CD4-positive, alpha-beta T cell treated with Interleukin-12 subunit alpha and Interleukin-12 subunit beta, for 1 hour (primary cell): ENCODE data around the gene PCDHGA7.
"Not testable (repeated sequence)": the region's sequence is repeated elsewhere in the genome, so short reads cannot be mapped to it uniquely, and the experiment has no call there.

Experiments used
- DNase-seq: peaks from one replicate; pipeline ENCODE4 v3.0.0-alpha.2; 2020

PCDHGA7 gene

DNA sequence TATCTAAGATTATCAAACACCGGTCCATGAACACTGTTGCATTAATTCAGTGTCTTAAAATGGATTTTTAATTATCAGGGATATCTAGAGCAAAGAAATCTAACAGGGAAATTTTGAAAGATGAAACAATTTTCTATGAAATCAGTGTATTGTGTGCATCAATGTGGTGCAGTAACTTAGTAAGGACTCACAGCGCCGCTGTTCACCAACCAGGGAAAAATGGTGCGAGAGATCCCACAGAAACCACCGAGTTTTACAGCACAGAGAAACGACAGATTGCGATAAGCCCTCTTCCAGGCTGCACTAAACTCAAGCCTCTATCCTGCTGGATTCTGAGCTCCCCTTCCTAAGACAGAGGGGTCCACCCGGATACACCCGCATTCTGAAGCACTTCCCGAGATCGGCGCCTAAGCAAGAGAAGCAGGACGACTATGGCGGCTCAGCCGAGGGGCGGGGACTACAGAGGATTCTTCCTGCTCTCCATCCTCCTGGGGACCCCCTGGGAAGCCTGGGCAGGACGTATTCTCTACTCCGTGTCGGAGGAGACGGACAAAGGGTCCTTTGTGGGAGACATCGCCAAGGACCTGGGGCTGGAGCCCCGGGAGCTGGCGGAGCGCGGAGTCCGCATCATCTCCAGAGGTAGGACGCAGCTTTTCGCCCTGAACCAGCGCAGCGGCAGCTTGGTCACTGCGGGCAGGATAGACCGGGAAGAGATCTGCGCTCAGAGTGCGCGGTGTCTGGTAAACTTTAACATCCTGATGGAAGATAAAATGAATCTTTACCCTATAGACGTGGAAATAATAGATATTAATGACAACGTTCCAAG is at the start of gene PCDHGA7:
Gene PCDHGA7 (plus strand): TSS at position 274 of the 826 bp plus-strand sequence. CDS start 158 bp downstream, at position 432.
- no peak for DNase-seq

DNA sequence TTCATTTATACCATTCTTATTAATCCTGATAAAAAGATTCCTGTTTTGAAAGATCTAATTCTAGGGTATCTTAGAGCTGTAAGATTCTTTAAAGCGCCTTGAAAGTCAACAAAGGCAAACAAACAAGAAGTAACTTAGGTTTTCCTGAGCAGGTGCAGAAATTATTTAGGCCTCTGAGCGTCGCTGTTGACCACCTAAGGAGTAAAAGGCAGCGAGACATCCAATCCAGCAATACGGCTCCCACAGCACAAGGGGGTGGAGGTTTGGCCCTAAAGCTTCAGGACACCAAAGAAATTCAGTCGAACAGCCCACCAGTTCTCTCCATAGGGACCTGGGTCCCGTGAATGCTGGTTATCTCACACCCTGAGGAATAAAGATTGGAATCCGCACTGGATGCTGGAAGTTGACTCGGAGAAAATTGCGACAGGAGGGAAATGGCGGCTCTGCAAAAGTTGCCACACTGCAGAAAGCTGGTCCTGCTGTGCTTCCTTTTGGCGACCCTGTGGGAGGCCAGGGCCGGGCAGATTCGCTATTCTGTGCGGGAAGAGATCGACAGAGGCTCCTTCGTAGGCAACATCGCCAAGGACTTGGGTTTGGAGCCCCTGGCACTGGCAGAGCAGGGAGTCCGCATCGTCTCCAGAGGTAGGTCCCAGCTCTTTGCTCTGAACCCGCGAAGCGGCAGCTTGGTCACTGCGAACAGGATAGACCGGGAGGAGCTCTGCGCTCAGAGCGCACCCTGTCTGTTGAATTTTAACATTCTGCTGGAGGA is 43.8 kb upstream of the PCDHGA7 start, which contains the start of gene PCDHGA2:
Gene PCDHGA2 (plus strand): TSS at position 223 of the 769 bp plus-strand sequence.
- no peak for DNase-seq

DNA sequence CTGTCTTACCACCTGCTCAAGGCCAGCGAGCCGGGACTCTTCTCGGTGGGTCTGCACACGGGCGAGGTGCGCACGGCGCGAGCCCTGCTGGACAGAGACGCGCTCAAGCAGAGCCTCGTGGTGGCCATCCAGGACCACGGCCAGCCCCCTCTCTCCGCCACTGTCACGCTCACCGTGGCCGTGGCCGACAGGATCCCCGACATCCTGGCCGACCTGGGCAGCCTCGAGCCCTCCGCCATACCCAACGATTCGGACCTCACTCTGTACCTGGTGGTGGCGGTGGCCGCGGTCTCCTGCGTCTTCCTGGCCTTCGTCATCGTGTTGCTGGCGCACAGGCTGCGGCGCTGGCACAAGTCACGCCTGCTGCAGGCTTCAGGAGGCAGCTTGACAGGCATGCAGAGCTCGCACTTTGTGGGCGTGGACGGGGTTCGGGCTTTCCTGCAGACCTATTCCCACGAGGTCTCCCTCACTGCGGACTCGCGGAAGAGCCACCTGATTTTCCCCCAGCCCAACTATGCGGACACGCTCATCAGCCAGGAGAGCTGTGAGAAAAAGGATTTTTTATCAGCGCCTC is 41.7 kb upstream of the PCDHGA7 start:
- DNase-seq = not testable (repeated sequence)

DNA sequence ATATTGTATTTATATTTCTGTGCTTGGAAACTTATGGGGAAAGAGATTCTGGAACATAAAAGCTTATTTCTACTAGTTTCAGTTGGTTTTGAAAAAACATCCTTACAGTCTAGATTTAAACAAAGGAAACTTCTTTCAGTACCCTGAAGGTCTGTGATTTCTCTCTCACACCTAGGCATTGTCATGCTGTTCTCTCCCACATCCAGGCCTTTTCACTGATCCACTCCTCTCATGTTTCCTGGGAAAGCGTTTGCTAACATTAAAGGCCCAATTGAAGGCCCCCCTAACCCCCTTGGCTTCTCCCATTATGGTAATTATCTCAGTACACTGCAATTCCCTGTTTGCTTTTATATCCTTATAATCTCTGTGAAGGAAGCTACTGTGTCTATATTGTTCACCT is 39.8 kb upstream of the PCDHGA7 start:
- no peak for DNase-seq

DNA sequence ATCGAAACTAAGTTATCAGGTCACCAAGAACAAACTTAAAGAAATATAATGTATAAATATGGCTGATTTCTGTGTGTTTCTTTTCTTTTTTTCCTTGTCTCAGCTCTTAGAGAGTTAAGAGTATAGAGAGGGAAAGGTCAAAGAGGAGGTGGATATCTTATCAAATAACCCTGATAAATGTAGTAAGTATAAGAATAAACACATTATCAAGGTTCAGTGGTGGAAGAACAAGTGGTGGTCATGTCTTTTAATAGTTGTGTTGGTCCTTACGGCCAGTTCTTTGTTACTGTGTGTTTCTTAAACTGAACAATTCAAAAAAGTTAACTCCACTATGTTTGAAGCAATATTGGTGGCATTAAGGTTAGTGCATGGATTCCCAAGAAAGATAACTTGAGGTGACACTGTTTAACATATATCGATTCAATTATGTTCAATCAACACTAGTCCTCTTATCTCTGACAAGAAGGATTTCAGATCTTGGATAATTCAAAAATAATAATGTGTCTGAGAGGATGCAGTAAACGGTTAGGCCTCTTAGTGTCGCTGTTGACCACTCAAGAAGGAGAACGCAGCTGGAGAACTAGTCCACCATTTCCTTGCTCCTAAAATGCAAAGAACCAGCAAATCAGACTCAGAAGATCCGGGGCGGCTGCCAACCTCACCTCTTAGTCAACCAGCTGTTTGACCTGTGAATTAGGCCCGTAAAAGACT is 39.1 kb upstream of the PCDHGA7 start, which contains the start of gene PCDHGA3:
Gene PCDHGA3 (plus strand): TSS at position 588 of the 711 bp plus-strand sequence. CDS start 205 bp downstream, outside the sequence.
- DNase-seq = peak; percentile 9

DNA sequence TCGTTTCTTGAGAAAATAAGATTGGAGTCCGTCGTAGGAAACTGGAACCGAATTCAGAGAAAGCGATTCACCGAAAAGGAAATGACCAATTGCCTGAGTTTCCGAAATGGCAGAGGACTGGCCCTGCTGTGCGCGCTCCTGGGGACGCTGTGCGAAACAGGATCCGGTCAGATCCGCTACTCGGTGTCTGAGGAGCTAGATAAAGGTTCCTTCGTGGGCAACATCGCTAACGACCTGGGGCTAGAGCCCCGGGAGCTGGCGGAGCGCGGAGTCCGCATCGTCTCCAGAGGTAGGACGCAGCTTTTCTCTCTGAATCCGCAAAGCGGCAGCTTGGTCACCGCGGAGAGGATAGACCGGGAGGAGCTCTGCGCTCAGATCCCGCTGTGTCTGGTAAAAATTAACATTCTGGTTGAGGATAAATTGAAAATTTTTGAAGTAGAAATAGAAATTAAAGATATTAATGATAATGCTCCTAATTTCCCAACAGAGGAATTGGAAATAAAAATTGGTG is 38.5 kb upstream of the PCDHGA7 start:
- DNase-seq = no peak

DNA sequence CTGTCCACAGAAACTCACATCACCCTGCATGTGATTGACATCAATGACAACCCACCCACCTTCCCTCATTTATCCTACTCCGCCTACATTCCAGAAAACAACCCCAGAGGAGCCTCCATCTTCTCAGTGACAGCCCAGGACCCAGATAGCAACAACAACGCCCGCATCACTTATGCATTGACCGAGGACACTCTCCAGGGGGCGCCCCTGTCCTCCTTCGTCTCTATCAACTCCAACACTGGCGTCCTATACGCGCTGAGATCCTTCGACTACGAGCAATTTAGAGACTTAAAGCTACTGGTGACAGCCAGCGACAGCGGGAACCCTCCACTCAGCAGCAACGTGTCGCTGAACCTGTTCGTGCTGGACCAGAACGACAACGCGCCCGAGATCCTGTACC is 37.2 kb upstream of the PCDHGA7 start:
- no peak for DNase-seq

DNA sequence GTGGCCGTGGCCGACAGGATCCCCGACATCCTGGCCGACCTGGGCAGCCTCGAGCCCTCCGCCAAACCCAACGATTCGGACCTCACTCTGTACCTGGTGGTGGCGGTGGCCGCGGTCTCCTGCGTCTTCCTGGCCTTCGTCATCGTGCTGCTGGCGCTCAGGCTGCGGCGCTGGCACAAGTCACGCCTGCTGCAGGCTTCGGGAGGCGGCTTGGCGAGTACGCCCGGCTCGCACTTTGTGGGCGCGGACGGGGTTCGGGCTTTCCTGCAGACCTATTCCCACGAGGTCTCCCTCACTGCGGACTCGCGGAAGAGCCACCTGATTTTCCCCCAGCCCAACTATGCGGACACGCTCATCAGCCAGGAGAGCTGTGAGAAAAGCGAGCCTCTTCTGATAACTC is 36.5 kb upstream of the PCDHGA7 start:
- not testable (repeated sequence) for DNase-seq

DNA sequence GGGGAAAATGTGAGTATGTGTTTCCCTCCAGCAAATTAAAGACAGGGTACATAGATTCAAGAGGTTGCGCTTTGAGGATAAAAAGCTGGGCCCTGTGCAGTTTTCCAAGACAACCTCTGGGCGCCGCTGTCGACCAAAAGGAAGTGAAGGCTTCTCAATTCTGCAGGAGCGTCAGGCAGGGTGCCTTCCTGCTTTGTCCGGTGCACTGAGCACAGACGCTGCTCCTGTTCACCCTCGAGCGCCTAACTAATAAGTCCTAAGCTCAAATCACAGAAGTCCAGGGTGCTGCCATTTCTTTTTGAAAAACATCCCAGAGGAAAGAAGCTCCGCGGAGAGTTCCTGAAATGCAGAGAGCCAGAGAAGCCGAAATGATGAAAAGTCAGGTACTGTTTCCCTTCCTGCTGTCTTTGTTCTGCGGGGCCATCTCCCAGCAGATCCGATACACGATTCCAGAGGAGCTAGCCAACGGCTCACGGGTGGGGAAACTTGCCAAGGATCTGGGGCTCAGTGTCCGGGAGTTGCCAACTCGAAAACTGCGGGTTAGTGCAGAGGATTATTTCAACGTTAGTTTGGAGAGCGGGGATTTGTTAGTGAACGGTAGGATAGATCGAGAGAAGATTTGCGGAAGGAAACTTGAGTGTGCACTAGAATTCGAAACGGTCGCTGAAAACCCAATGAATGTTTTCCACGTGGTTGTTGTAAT is 32.5 kb upstream of the PCDHGA7 start, which contains the start of gene PCDHGB1:
Gene PCDHGB1 (plus strand): TSS at position 183 of the 703 bp plus-strand sequence. CDS start 162 bp downstream, at position 345.
- peak; percentile 41 for DNase-seq

DNA sequence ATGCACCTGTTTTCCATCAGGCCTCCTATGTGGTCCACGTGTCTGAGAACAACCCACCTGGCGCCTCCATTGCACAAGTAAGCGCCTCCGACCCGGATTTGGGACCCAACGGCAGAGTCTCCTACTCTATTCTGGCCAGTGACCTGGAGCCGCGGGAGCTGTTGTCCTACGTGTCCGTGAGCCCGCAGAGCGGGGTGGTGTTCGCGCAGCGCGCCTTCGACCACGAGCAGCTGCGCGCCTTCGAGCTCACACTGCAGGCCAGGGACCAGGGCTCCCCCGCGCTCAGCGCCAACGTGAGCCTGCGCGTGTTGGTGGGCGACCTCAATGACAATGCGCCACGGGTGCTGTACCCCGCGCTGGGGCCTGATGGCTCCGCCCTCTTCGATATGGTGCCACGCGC is 31.0 kb upstream of the PCDHGA7 start:
- DNase-seq = no peak

DNA sequence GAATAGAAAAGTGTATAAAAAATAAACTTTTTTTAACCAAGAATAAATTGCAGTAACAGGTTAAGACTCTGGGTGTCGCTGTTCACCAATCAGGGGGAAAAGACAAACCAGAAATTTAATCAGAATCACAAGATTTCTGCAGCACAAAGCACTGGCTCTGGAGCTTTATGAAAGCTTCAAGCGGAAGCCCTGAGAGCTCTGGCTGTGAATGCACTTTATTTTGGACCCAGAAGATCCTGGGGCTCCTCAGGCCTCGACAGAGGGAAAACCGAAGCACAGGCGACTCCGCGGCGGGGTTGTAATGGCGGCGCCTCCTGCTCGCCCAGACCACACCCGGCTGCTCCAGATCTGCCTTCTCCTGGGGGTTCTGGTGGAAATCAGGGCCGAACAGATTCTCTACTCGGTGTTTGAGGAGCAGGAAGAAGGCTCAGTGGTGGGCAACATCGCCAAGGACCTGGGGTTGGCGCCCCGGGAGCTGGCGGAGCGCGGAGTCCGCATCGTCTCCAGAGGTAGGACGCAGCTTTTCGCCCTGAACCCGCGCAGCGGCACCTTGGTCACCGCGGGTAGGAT is 27.6 kb upstream of the PCDHGA7 start, which contains the start of gene PCDHGA4:
Gene PCDHGA4 (plus strand): TSS at position 122 of the 570 bp plus-strand sequence. CDS start 87 bp downstream, at position 209.
- DNase-seq = peak; percentile 5

DNA sequence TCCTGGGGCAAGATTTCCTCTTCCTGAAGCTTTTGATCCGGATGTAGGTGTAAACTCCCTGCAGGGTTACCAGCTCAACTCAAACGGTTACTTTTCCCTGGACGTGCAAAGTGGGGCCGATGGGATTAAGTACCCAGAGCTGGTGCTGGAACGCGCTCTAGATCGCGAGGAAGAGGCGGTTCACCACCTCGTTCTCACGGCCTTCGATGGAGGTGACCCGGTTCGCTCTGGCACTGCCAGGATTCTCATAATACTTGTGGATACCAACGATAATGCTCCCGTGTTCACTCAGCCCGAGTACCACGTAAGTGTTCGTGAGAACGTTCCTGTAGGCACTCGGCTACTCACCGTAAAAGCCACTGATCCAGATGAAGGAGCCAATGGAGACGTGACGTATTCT is 26.9 kb upstream of the PCDHGA7 start:
- DNase-seq = no peak

DNA sequence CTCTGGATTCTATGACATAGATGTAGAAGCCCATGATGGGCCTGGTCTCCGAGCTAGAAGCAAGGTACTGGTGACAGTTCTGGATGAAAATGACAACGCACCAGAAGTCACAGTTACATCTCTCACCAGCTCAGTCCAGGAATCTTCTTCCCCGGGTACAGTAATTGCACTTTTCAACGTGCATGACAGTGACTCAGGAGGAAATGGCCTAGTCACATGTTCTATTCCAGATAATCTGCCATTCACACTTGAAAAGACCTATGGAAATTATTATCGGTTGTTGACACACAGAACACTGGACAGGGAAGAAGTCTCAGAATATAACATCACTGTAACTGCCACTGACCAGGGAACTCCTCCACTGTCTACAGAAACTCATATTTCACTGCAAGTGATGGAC is 26.4 kb upstream of the PCDHGA7 start:
- DNase-seq = no peak

DNA sequence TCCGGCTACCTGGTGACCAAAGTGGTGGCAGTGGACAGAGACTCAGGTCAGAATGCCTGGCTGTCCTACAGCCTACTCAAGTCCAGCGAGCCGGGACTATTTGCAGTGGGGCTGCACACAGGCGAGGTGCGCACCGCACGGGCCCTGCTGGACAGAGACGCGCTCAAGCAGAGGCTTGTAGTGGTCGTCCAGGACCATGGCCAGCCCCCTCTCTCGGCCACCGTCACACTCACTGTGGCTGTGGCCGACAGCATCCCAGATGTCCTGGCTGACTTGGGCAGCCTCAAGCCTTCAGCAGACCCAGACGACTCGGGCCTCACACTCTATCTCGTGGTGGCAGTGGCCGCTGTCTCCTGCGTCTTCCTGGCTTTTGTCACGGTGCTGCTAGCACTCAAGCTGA is 25.6 kb upstream of the PCDHGA7 start:
- DNase-seq = no peak

DNA sequence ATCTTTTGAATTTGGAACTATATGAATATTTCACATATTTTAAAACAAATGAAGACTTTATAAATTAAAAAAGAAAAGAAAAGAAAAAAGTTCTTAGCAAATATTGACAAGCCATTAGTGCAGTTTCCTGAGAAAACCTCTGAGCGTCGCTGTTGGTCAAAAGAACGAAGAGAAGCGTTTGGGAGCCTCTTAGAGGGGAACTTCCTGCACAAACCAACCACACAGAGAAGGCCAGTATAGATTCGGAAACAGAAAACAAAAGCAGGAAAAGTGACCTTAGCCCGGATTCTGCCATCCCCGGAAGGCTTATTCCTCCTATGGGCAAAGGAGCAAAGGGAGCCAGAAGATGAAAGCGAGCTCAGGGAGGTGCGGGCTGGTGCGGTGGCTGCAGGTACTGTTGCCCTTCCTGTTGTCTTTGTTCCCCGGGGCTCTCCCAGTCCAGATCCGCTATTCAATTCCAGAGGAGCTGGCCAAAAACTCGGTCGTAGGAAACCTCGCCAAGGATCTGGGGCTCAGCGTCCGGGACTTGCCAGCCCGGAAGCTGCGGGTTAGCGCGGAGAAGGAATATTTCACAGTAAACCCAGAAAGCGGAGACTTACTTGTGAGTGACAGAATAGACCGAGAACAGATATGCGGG is 22.6 kb upstream of the PCDHGA7 start, which contains the start of gene PCDHGB2:
Gene PCDHGB2 (plus strand): TSS at position 205 of the 637 bp plus-strand sequence. CDS start 142 bp downstream, at position 347.
- DNase-seq = peak; percentile 50

DNA sequence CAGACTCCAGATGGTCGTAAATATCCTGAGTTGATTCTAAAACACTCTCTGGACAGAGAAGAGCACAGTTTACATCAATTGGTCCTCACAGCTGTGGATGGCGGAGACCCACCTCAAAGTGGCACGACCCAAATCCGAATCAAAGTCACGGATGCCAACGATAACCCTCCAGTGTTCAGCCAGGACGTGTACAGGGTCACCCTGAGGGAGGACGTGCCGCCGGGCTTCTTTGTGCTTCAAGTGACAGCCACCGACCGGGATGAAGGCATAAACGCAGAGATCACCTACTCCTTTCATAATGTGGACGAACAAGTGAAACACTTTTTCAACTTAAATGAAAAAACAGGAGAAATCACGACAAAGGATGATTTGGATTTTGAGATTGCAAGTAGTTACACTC is 21.9 kb upstream of the PCDHGA7 start:
- no peak for DNase-seq

DNA sequence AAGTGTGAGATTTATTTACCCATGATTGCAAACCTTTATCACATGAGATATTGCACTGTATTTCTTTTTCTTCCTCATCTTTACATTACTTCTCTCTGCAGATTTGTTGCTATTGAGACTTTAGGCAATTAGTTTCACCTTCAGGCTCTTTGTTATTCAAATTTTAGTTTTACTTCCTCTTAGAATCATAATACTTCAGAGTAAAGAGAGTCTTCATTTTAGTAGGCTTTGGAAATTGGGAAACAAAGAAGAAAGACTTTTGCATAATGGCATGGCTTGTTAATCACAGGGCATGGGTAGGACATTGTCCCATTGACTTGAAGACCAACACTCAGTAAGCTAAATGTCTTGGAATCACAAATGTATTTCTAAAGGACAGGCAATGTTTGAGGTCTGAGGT is 19.8 kb upstream of the PCDHGA7 start:
- no peak for DNase-seq

DNA sequence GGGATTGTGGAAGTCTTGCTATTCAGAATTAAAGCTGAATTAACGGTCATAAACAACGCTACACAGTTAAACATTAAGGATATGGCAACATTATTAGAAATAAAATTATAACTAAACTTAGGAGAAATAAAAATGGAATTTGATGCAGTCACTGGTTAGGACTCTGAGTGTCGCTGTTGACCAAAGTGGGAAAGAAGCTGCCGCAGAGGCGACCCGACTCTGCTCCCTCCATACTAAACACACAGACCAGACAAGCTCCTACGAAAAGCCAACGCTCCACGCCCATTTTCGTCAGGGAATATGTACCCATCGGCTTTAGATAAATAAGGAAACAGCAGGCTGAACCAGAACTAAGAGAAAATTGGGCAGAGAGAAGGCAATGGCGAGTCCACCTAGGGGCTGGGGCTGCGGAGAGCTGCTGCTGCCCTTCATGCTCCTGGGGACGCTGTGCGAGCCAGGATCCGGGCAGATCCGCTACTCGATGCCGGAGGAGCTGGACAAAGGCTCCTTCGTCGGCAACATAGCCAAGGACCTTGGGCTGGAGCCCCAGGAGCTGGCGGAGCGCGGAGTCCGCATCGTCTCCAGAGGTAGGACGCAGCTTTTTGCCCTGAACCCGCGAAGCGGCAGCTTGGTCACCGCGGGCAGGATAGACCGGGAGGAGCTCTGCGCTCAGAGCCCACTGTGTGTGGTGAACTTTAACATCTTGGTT is 18.4 kb upstream of the PCDHGA7 start, which contains the start of gene PCDHGA5:
Gene PCDHGA5 (plus strand): TSS at position 211 of the 709 bp plus-strand sequence. CDS start 169 bp downstream, at position 380.
- no peak for DNase-seq

DNA sequence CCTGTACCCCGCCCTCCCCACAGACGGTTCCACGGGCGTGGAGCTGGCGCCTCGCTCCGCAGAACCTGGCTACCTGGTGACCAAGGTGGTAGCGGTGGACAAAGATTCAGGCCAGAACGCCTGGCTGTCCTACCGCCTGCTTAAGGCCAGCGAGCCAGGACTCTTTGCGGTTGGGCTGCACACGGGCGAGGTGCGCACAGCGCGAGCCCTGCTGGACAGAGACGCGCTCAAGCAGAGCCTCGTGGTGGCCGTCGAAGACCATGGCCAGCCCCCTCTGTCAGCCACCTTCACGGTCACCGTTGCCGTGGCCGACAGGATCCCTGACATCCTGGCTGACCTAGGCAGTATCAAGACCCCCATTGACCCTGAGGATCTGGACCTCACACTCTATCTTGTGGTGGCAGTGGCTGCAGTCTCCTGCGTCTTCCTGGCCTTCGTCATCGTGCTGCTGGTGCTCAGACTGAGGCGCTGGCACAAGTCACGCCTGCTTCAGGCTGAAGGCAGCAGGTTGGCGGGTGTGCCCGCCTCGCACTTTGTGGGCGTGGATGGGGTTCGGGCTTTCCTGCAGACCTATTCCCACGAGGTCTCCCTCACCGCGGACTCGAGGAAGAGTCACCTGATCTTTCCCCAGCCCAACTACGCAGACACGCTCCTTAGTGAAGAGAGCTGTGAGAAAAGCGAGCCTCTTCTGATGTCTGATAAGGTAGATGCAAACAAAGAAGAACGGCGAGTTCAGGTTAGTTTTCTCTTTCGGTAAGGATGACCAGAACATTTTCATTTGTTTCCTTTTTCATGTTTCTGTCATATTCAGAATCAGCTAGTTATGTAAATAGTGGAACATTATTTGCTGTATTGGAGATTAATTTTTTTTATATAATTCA is 16.3 kb upstream of the PCDHGA7 start:
- no peak for DNase-seq
